H1 (cell line): ENCODE data around the gene TAB3.

Experiments used
- CHD2 ChIP-seq: IDR thresholded peaks from 2 replicates; pipeline ENCODE4 v1.6.1; 2012; ENCODE audit warnings: low read length, improper control_type of control experiment
- CTCF ChIP-seq, 3 experiments: IDR thresholded peaks; 1 replicate in 2 of 3; 2 replicates in 1 of 3; pipeline versions ENCODE4 v1.5.1 to v1.6.1; 2011; ENCODE audit warnings: low read length in 3 of 3, mild to moderate bottlenecking in 3 of 3, inconsistent platforms in 2 of 3, low read depth in 1 of 3, moderate library complexity in 1 of 3; ENCODE audit not compliant: insufficient read depth in 1 of 3; ENCODE audit errors: control extremely low read depth in 1 of 3
- EGR1 ChIP-seq: IDR thresholded peaks from 2 replicates; pipeline ENCODE4 v1.6.1; 2011; ENCODE audit warnings: low read depth, low read length, borderline replicate concordance
- EZH2 ChIP-seq: fragments of 200-600 bp; sonication (generic); IDR thresholded peaks from 2 replicates; pipeline ENCODE4 v1.7.1; 2012; ENCODE audit warnings: low read depth, mild to moderate bottlenecking, moderate library complexity, low read length, inconsistent platforms; ENCODE audit not compliant: severe bottlenecking
- POLR2AphosphoS5 ChIP-seq: IDR thresholded peaks from 2 replicates; pipeline ENCODE4 v1.6.1; 2011; ENCODE audit warnings: low read depth, low read length
- SUZ12 ChIP-seq: fragments of 200-600 bp; sonication (generic); IDR thresholded peaks from 2 replicates; pipeline ENCODE4 v1.6.1; 2012; ENCODE audit warnings: mild to moderate bottlenecking, inconsistent platforms, low read length, moderate library complexity, mixed read lengths
- TF ChIP-seq, protein P1 (sequence below): IDR thresholded peaks from 2 replicates; pipeline ENCODE4 v1.6.1; 2011; ENCODE audit warnings: low read length, improper control_type of control experiment

- TF ChIP-seq SUZ12 (no peak), POLR2AphosphoS5 (no peak), EZH2 (no peak), CHD2 (no peak), CTCF (IDR thresholded peaks at IDR 0.05; ENCODE audit: control extremely low read depth in 1 of 3, insufficient read depth in 1 of 3, low read depth in 1 of 3, low read length in 3 of 3) (no peak), EGR1 (no peak)
- TF ChIP-seq, protein P1, sequence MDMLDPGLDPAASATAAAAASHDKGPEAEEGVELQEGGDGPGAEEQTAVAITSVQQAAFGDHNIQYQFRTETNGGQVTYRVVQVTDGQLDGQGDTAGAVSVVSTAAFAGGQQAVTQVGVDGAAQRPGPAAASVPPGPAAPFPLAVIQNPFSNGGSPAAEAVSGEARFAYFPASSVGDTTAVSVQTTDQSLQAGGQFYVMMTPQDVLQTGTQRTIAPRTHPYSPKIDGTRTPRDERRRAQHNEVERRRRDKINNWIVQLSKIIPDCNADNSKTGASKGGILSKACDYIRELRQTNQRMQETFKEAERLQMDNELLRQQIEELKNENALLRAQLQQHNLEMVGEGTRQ: no peak
Observed at GRCh38 chrX:30798810-30799209, 90.2 kb downstream of the TAB3 start.
